KOPT-K1 (cell line): ENCODE data around the gene C1orf21.

Experiments used
- H3K27ac ChIP-seq: fragments of 200-600 bp; sonication (generic); 2 replicates; pipeline ENCODE4 v1.5.1; 2016; ENCODE audit warnings: antibody characterized with exemption, mild to moderate bottlenecking, low read depth, low read length; ENCODE audit not compliant: poor library complexity, severe bottlenecking
- H3K36me3 ChIP-seq: fragments of 200-600 bp; sonication (generic); 2 replicates; pipeline ENCODE4 v1.5.1; 2017; ENCODE audit warnings: antibody characterized with exemption, mild to moderate bottlenecking, low read length, moderate library complexity; ENCODE audit not compliant: insufficient read depth
- H3K9me3 ChIP-seq: fragments of 200-600 bp; sonication (generic); 2 replicates; pipeline ENCODE4 v1.5.1; 2017; ENCODE audit warnings: antibody characterized with exemption, low read length, mild to moderate bottlenecking; ENCODE audit not compliant: insufficient read depth, poor library complexity, severe bottlenecking

The C1orf21 gene

GRCh38 chr1:184467295-184467694, 80.5 kb downstream of the C1orf21 start:
- Histone ChIP-seq H3K36me3 (no peaks in the 10 kb centered on the region), H3K27ac (no peak overlapping the region), H3K9me3 (no peaks in the 10 kb centered on the region)

- Histone ChIP-seq H3K27ac (no peak overlapping the region), H3K36me3 (no peaks in the 10 kb centered on the region), H3K9me3 (no peaks in the 10 kb centered on the region)
These were observed 82.6 kb downstream of the C1orf21 start for GRCh38 chr1:184469396-184469795.

DNA sequence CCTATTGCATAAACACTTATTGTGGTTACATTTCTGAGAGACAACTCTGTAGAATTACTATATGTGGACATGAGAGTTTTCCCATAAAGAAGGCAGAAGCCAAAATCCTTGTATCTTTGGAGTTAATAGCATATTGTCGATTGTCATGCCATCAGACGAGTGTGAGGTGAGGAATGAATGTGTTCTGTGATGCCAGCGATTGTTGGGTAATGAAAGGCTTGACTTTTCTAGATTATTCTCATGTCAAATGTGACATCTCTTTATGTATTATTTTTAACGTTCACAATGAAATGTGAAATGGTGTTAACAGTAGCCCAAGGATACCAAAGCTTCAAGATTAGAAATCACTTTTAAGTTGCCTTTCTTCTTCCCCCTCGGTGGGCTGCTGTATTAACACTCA, 84.9 kb downstream of the C1orf21 start:
- no peaks in the 10 kb centered on the region for H3K9me3 ChIP-seq
- H3K27ac ChIP-seq: no peak overlapping the region
- H3K36me3 ChIP-seq: no peaks in the 10 kb centered on the region

DNA sequence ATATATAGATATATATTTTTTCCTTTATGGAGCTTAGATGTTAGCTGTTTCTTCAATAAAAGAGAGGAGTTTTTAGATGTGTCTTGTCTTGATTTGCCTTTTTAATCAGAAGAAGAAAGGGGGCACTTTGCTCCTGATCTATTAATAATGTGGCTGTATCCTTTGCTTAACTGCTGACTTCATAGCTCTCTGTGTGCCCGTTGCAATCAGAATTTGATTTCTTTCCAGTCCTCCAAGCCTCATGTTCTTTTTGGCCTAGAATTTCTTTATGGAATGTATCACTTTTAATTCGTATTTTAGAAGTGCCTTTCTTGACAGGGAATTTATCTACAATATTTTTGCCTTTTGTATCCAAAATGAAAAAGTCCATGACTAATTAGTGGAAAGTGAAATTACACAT, 85.3 kb downstream of the C1orf21 start:
- H3K36me3 ChIP-seq: no peaks in the 10 kb centered on the region
- no peak overlapping the region for H3K27ac ChIP-seq
- no peaks in the 10 kb centered on the region for H3K9me3 ChIP-seq

DNA sequence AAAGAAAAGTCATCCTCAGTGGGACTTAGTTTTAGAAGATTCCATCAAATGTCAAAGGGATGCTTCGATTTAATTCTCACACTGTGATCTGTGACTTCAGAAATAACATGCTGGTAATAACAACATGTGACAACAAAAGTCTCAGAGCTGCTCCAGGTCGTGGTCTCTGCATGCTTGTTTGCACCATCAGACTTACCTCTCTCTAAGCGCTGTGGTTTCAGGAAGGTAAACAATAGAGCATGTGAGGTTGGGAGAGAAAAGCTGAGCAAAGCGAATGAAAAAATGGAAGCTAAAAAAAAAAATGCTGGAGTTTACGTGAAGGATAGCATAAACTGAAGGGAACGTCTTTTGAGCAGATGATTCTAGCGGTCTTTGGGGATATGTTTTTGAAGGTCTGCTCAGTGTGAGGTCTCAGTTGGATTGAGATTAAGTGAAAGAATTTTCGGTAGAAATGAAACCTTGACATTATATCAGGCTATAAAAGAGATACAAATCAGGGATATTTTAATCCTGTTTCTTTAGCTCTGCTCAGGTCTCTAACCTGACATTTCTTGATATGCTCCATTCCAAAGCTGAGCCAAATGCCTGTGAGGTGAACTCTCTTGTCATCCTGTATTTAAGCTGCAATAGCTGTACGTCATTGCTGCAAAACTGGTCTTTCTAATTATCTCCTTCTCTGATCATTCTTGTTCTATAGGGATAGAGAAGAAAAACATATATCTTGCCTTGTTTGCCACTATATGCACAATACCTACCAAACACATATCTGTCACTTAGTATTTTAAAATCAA, 86.5 kb downstream of the C1orf21 start:
- no peak overlapping the region for H3K27ac ChIP-seq
- H3K36me3 ChIP-seq: no peaks in the 10 kb centered on the region
- no peaks in the 10 kb centered on the region for H3K9me3 ChIP-seq

GRCh38 chr1:184476187-184476586, 89.4 kb downstream of the C1orf21 start:
- no peak overlapping the region for H3K27ac ChIP-seq

GRCh38 chr1:184479435-184480167, 92.8 kb downstream of the C1orf21 start:
- H3K9me3 ChIP-seq: no peaks in the 10 kb centered on the region
- H3K36me3 ChIP-seq: no peaks in the 10 kb centered on the region
- H3K27ac ChIP-seq: no peak overlapping the region

More at GRCh38 chr1:184476187-184476586, 89.4 kb downstream of the C1orf21 start:
- Histone ChIP-seq H3K9me3 (no peaks in the 10 kb centered on the region), H3K36me3 (no peaks in the 10 kb centered on the region)

GRCh38 chr1:184480736-184481135, 93.9 kb downstream of the C1orf21 start:
- Histone ChIP-seq H3K27ac (no peak overlapping the region), H3K9me3 (no peaks in the 10 kb centered on the region), H3K36me3 (no peaks in the 10 kb centered on the region)

DNA sequence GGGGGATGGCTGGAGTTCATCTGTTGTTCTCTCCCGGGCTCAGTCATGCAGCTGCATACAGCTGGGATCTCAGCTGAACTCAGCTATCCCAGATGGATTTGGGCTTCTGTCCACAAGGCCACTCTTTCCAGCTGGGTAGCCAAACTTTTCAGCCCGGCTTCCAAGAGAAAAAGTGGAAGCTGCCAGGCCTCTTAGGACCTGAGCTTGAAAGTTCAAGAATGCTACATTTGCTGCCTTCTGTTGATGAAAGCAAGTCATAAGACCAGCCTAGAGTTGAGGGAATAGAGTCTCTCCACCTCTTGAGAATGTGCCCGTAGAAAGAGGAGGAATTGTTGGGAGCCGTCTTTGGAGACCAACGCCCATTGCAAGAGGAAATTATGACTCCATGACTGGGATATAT, 95.3 kb downstream of the C1orf21 start:
- H3K9me3 ChIP-seq: no peaks in the 10 kb centered on the region
- H3K27ac ChIP-seq: no peak overlapping the region
- no peaks in the 10 kb centered on the region for H3K36me3 ChIP-seq

DNA sequence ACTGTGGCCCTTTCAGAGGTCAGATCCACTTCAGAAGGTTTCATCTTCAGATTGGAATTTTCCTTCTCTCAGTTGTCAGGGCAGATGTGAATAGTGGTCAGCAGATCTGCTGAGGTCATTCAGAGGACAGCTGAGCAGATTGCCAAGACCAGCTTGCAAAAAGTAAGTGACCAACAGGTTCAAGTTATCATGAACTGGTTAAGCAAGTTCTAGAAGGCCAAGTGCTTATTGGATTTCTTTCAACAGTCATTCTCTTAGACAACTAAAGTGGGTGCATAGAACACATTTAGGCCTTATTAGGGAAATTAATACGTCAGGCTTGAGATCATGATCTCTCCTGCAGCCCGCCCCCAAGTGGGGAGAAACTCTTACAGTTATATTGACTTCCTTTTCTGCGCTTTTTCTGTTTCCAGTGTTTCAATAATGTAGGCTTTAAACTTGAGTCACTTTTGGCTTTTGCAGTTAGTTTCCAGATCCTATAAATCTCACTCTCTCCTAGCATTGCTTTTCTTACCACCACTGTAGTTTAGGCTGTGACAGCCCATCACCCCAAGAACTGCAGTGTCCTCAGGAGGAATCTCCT, 96.4 kb downstream of the C1orf21 start:
- no peaks in the 10 kb centered on the region for H3K36me3 ChIP-seq
- no peak overlapping the region for H3K27ac ChIP-seq
- no peaks in the 10 kb centered on the region for H3K9me3 ChIP-seq

DNA sequence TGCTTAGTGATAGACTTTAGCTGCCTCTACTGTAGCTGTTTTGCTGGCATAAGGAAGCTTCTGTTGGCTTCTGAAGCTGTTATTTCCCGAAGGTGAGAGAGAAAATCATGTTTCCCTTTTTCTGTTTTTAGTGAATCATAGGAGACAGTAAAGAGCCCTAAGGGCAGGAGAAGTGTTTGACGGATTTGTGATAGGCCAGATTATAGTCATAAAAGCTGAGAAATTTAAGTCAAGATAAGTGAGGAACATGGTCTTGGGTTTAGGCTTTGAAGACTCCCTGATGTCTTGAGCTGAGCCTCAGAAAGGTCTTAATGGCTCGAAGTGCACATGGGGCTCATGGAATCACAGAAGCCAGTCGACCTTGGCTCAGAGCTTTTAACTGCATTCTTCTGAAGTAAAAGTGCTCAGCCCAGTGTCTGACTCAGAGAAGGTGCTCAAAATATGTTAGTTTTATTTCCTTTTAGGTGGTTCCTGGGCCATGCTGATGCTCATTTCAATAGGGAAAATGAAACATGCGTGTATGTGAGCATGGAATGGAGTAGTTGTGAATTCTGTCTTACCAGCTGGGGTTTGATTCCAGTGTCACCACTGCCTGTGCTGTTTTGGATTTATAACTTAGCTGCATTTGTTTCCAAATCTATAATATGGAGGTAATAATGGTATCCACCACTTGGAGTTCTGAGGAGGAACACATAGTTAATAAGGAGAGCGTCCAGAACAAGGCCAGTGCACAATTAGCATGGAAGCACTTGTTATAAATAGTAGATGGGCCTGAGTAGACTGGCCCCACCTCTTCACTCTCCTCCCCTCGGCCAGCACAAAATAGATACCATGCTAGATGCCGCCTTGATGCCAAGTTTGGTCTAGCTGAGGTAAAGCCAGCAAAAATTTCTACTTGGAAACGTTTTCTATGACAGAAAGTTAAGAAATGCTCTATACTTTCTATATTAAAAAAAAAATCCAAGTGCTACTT, 99.2 kb downstream of the C1orf21 start:
- Histone ChIP-seq H3K9me3 (no peaks in the 10 kb centered on the region), H3K36me3 (no peaks in the 10 kb centered on the region), H3K27ac (no peak overlapping the region)

DNA sequence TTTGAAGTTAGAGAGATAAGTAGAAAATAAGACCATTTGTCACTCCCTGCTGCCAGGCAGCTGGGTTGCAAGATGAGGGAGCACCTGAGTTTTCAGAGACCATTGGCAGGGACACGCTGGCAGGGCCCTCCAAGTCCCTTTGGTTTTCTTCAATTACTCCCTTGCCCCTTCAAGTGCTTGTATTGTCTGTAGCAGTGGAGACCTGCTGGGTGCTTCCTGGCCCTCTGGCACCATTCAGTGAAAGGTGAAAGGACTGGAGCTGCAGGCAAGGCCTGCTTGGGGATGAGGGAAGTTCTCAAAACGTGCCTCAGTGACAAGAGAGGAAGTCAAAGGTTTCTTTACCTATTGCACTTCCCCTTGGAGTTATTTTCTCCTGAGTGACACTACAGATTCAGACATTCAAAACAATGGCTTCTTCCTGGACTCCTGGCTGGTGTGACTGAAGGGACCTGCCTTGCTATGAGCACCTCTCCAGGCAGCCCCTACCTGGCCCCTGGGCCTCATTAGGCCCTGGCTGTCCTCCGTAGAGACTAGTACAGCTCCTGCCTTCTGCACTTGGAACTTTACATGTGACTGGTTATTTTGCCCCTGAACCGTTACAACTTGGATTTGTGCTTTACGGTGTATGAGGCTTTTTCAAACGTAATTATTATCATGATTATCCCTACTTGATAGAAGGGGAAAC, 100.1 kb downstream of the C1orf21 start:
- no peak overlapping the region for H3K27ac ChIP-seq
- no peaks in the 10 kb centered on the region for H3K36me3 ChIP-seq
- no peaks in the 10 kb centered on the region for H3K9me3 ChIP-seq

- no peak overlapping the region for H3K27ac ChIP-seq
These were observed 100.8 kb downstream of the C1orf21 start for GRCh38 chr1:184487531-184488193.

GRCh38 chr1:184489908-184490307, 103.1 kb downstream of the C1orf21 start:
- no peaks in the 10 kb centered on the region for H3K9me3 ChIP-seq
- no peak overlapping the region for H3K27ac ChIP-seq
- H3K36me3 ChIP-seq: no peaks in the 10 kb centered on the region

More at GRCh38 chr1:184487531-184488193, 100.8 kb downstream of the C1orf21 start:
- H3K36me3 ChIP-seq: no peaks in the 10 kb centered on the region
- no peaks in the 10 kb centered on the region for H3K9me3 ChIP-seq
